GM15510 (cell line): ENCODE data around the gene ARID3B.

Experiments used
- POLR2A ChIP-seq: IDR thresholded peaks from 3 replicates; pipeline ENCODE4 v1.6.1; 2011; ENCODE audit warnings: borderline replicate concordance; ENCODE audit not compliant: insufficient read length; ENCODE audit errors: extremely low read depth

The ARID3B gene, protein sequence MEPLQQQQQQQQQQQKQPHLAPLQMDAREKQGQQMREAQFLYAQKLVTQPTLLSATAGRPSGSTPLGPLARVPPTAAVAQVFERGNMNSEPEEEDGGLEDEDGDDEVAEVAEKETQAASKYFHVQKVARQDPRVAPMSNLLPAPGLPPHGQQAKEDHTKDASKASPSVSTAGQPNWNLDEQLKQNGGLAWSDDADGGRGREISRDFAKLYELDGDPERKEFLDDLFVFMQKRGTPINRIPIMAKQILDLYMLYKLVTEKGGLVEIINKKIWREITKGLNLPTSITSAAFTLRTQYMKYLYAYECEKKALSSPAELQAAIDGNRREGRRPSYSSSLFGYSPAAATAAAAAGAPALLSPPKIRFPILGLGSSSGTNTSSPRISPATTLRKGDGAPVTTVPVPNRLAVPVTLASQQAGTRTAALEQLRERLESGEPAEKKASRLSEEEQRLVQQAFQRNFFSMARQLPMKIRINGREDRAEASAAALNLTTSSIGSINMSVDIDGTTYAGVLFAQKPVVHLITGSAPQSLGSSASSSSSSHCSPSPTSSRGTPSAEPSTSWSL

DNA sequence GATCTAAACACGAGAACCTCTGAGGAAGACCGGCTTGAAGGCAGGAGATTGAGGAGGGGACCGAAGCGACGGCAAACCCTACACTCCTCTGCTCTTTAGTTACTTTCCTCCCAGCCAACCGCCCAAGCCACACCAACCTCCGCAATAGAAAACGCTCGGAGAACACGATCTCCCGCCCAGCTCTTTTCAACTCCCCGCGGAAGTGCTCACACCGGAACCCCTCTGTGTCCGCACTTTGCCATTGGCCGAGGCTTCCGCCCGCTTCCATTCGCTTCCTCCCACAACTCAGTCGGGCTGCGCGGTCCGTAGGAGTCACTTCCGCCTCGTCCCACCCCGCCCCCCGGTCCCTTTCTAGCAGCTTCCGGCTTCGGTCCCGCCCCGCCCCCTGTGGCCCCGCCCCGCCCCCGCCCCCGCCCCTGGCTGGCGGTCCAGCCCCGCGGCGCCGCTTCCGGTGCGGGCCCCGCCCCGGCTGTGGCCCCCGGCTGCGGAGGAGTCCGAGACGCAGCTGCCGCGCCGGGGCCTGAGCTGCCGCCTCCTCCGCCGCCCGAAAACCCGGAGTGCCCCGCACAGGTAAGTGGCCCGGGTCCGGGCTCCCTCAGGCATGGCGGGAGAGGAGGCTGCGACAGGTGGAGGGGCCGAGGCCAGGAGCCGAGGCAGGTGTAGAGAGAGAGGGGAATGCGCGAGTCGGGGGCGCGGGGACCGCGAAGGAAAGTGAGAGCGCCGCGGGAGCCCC lies at the start of gene ARID3B:
ARID3B (plus strand) TSS at position 460 of the 733 bp plus-strand sequence. CDS start 2,717 bp downstream, outside the sequence.
- peak; percentile 83 for TF ChIP-seq POLR2A

DNA sequence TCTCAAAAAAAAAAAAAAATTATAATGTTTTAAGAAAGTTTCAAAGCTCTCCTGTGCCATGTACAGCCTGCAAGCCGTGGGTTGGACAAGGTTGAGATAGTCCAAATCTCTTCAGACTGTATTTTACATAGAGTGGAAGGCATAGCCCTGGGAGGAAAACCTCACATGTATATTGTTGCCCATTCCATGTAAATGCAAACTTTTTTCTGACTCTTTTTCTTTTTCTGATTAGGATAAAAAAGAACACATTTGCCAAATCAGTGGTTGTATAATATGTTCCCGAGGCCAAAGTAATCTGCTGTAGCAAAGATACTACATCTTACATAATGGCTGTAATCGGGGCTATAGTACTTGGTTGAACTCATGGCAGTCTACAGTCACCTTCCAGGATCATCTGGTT lies 44.4 kb upstream of the ARID3B start:
- no peak for TF ChIP-seq POLR2A

DNA sequence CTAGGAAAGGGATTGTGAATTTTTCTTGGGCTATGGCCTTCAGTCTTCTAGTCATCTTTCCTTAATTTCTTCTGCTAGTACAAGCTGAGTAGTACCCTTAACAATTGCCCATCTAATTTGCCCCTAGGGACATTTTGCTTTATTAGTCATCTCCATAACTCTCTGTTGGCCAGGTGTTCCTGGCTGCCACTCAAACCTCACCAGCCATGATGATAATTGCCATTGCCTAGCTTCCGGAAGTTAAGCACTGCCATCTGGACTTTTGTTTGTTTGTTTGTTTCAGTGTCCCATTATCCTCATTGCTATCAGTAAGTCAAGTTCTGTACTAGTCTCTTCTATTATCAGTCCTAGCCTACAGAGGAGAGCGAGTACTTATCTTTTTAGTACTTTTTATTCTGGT lies 43.4 kb upstream of the ARID3B start:
- TF ChIP-seq POLR2A = no peak

DNA sequence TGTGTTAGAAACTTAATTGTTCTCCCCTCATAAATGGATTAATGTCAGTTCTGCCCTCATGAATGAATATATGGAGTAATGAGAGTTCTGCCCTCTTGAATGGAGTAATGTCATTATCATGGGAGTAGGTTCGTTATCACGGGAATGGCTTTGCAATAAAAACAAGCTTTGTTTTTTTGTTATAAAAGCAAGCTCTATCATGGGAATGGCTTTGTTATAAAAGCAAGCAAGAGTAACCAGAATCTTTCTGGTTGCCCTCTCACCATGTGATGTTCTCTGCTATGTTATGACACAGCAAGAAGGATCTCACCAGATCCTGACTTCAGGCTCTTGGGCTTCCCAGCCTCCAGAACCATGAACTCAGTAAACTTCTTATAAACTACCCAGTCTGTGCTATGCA lies 41.7 kb upstream of the ARID3B start:
- TF ChIP-seq POLR2A = no peak

DNA sequence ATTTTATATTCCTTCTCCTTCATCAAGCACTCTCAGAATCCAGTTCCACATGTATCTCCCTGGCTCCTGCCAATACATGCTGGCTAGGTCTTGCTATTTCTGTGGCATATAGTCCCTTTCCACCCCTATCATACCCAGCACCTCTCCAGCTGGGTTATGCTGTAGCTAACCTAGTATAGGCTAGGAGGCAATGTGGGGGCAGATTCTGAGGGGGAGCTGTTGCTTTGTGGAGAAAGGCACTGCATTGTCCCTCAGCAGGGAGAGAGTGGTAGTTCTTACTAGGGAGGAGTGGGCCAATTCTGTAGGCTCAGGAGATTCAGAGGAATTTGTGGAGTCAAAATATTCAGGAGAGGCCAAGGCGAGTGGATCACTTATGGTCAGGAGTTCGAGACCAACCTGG lies 40.6 kb upstream of the ARID3B start:
- TF ChIP-seq POLR2A = no peak

DNA sequence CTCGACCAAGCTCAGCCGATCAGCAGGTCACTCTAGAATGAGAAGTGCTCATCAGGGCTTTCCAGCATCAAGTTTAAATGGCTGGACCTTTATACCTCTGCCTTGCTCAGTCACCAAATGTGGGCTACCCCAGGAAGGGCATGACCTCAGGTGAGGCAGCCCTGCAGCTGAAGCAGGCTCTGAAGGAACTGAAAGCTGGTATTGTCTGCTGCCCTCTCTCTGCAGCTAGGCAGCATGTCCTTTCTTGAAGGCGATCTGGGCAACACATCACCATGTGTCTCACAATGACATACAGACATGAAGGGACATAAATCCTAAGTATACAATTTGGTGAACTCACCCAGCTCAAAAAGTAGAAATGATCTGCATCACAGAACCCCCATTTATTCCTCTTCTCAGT lies 38.7 kb upstream of the ARID3B start:
- no peak for TF ChIP-seq POLR2A

DNA sequence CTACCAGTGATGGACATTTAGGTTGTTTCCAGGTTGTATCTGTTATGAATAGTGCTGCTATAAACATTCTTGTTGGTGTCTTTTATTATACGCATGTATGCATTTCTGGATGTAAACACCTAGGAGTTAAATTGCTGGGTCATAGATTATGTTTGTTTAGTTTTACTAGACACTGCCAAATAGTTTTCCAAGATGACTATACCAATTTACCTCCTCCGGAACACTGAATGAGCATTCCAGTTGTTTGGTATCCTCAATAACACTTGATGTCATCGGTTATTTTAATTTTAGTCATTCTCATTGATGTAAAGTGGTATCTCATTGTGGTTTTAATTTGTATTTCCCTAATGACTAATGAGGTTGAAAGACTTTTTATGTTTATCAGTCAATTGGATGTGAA lies 36.6 kb upstream of the ARID3B start:
- TF ChIP-seq POLR2A = no peak

DNA sequence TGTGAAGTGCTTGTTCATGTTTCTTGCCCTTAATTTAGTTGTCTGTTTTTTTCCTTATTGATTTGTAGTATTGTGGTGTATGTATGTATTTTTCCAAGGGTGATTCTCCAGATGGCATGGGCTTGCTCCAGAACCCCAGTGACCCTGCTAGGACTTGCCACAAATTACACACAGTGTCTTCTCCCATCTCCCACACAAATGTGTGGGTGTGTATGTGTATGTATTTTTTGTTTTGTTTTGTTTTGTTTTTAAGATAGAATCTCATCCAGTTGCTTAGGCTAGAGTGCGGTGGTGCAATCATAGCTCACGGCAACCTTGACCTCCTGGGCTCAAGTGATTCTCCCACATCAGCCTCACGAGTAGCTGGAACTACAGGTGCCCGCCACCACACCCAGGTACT lies 36.2 kb upstream of the ARID3B start:
- TF ChIP-seq POLR2A = no peak

DNA sequence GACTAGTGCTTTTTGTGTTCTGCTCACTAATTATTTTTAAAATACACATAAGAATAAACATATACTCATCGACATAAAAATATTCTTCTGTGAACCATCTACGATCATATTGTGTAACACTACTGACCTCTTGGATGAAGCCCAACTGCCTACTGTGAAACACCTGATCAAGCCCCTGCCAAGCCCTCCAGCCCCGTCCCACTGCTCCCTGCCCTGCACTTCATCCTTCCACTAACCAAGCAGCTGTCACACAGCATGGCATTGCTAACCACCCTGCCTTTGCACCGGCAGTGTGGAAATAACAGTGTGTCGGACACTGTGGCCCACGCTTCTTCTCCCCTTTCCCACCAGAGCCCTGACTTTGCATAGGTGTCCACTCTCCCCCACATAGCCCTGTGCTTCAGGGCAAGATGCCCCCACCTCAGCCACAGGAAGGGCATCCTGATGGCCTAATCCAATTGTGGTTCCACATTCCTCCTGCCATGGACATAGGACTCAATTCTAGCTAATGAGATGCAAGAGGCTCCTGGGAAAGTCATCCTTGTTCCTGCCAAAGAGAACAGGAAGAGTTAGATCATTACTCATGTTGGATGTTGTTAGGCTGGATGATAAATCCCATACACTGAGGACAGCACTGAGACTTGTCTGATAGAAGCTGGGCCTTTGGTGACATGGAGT lies 35.0 kb upstream of the ARID3B start:
- TF ChIP-seq POLR2A = no peak

DNA sequence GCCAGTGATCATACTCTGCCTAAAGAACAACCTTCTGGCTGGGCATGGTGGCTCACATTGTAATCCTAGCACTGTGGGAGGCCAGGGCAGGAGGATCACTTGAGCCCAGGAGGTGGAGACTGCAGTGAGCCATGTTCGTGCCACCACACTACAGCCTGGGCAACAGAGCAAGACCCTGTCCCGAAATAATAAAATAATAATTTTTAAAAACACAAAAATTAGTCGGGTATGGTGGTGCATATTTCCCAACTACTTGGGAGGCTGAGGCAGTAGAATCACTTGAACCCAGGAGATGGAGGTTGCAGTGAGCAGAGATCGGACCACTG lies 34.5 kb upstream of the ARID3B start:
- no peak for TF ChIP-seq POLR2A

DNA sequence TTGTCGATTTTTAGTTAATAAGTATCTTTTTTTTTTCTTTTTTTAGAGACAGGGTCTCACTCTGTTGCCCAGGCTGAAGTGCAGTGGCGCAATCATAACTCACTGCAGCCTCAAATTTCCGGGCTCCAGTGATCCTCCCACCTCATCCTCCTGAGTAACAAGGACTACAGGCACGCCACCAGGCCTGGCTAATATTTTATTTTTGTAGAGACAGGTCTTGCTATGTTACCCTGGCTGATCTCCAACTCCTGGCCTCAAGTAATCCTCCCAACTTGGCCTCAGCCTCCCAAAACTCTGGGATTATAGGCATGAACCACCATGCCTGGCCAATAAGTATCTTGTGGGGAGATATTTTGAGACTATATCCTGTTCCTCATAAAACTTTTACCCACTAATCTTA lies 29.4 kb upstream of the ARID3B start:
- no peak for TF ChIP-seq POLR2A

DNA sequence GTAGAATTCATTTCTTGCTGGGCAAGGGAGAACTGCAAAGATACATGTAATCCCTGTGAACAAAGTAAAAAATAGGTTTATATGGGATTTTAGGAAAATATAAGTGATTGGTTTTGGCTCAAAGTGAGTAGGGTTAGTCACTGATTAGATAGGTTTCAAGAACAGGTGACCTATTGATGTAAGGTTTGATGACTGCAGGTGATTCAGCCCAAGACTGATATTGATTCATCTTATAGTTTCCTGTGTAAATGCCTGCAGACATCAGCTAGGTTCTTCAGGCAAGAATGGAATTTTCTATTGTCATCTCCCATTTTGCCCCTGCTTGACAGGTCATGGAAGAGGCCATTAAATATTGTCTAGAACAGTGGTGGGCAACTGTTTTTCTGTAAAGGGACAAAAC lies 23.9 kb upstream of the ARID3B start:
- TF ChIP-seq POLR2A = no peak

DNA sequence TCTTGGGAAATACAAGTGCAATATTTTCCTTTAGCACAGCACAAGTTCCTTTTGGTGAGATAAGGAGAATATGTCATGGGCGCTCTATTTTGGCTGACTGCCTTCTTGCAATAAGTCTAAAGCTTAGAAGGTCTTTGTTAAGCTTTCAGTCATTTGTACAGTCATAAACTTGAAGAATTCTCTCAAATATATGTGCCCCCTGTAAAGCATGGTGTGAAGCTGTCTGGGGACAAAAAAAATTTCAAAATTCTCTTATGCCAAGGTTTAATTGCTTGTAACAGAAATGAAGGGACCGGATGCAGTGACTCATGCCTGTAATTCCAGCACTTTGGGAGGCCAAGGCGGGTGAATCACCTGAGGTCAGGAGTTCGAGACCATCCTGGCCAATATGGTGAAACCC lies 21.7 kb upstream of the ARID3B start:
- TF ChIP-seq POLR2A = no peak

DNA sequence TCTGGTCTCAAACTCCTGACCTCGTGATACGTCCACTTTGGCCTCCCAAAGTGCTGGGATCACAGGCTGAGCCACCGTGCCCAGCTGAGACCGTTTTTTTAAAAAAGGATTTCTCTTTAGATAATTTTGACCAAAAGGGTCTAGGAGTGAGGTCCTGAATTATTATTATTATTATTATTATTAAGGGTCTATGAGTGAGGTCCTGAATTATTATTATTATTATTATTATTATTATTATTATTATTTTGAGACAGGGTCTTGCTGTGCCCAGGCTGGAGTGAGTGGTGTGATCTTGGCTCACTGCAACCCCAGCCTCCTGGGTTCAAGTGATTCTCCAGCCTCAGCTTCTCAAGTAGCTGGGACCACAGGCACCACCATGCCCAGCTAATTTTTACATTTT lies 20.6 kb upstream of the ARID3B start:
- no peak for TF ChIP-seq POLR2A

DNA sequence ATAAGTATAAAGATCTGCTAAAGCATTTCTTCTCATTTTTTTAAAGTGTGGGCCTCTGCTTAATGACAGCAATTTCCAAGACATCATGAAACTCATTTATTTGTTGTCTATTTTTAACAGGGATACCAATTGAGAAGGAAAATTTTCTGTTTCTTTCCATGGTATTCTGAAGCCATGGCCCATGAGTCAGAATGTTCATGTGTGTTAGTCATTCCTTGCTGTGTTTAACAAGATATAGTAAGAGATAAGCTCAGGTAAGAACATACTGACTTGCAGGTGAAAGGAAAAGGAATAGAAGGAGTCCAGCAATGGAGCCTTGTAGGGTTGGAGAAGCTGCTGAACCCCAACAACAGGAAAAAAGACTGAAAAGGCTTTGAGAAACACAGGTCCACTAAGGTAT lies 17.0 kb upstream of the ARID3B start:
- no peak for TF ChIP-seq POLR2A
